Cardiac muscle cell (in vitro differentiated cells and primary cell): ENCODE data around the gene RARG. TPM values are rescaled to one million over a fixed set of nuclear protein-coding genes. Genes with fewer than 3 reads are reported as not detected.
A peak's percentile ranks its signal among the peaks of the same experiment; 100 is the strongest.

ENCODE experiments used
- DNase-seq, 2 donors: peaks; one replicate each; pipeline versions ENCODE4 v3.0.0 to v3.0.0-alpha.2; 2010 to 2017; ENCODE audit warnings: low read depth in 1 of 2, low spot score in 1 of 2
- H3K27ac ChIP-seq: fragments of 200-600 bp; sonication (generic); 2 replicates; pipeline ENCODE4 v1.5.1; 2016
- H3K27me3 ChIP-seq: fragments of 200-600 bp; sonication (generic); 2 replicates; pipeline ENCODE4 v1.6.0; 2016; ENCODE audit warnings: control low read depth
- H3K36me3 ChIP-seq: fragments of 200-600 bp; sonication (generic); 2 replicates; pipeline ENCODE4 v1.5.1; 2016; ENCODE audit warnings: control low read depth
- H3K4me1 ChIP-seq: fragments of 200-600 bp; sonication (generic); 2 replicates; pipeline ENCODE4 v1.8.1; 2017; ENCODE audit warnings: low read depth, mild to moderate bottlenecking, mixed run types
- H3K4me3 ChIP-seq: fragments of 200-600 bp; sonication (generic); 2 replicates; pipeline ENCODE4 v1.5.1; 2016; ENCODE audit warnings: mild to moderate bottlenecking
- H3K9me3 ChIP-seq: fragments of 200-600 bp; sonication (generic); 2 replicates; pipeline ENCODE4 v1.5.1; 2017; ENCODE audit warnings: low read depth, mild to moderate bottlenecking, control low read depth
- polyA plus RNA-seq: library from polyadenylated mRNA; unstranded; fragments of >200 nt; fragmentation: Nextera tagmentation; extraction: Ambion mirVana; gene quantifications from 2 replicates; pipeline ENCODE4 v1.2.1, GENCODE V29; 2016
- total RNA-seq: library from RNA; depleted of rRNA; stranded (reverse); fragments of >200 nt; gene quantifications from 2 replicates; pipeline ENCODE4 v1.2.3, GENCODE V29; 2016
- TF ChIP-seq, protein P1 (sequence below): IDR thresholded peaks from 2 replicates; pipeline ENCODE4 v1.5.1; 2012; ENCODE audit warnings: low read depth, mild to moderate bottlenecking, low read length

RARG gene
- total and polyA plus RNA-seq, 2 experiments from 2014 or later = 13.0 to 30.4 TPM

- H3K27me3 ChIP-seq = no peaks in the 10 kb centered on the region
- H3K9me3 ChIP-seq = no peaks in the 10 kb centered on the region
- TF ChIP-seq, protein P1, sequence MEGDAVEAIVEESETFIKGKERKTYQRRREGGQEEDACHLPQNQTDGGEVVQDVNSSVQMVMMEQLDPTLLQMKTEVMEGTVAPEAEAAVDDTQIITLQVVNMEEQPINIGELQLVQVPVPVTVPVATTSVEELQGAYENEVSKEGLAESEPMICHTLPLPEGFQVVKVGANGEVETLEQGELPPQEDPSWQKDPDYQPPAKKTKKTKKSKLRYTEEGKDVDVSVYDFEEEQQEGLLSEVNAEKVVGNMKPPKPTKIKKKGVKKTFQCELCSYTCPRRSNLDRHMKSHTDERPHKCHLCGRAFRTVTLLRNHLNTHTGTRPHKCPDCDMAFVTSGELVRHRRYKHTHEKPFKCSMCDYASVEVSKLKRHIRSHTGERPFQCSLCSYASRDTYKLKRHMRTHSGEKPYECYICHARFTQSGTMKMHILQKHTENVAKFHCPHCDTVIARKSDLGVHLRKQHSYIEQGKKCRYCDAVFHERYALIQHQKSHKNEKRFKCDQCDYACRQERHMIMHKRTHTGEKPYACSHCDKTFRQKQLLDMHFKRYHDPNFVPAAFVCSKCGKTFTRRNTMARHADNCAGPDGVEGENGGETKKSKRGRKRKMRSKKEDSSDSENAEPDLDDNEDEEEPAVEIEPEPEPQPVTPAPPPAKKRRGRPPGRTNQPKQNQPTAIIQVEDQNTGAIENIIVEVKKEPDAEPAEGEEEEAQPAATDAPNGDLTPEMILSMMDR = no peak
- H3K4me3 ChIP-seq = no peak overlapping the region
- no peak for DNase-seq
- no peaks in the 10 kb centered on the region for H3K36me3 ChIP-seq
- peaks cover 42% of the 10 kb centered on the region for H3K4me1 ChIP-seq
- H3K27ac ChIP-seq = no peak overlapping the region
Observed at GRCh38 chr12:53224897-53225634, 6.9 kb downstream of the RARG start.

- DNase-seq = peak in 1 of 2 donors; percentile 49
- H3K9me3 ChIP-seq = no peaks in the 10 kb centered on the region
- no peaks in the 10 kb centered on the region for H3K27me3 ChIP-seq
- no peaks in the 10 kb centered on the region for H3K36me3 ChIP-seq
- H3K4me3 ChIP-seq = no peak overlapping the region
- peak overlapping the region; percentile 93 for H3K27ac ChIP-seq
- peaks cover 42% of the 10 kb centered on the region for H3K4me1 ChIP-seq
- TF ChIP-seq, protein P1 = peak; percentile 28
Observed at GRCh38 chr12:53224061-53224896, 7.7 kb downstream of the RARG start.

DNA sequence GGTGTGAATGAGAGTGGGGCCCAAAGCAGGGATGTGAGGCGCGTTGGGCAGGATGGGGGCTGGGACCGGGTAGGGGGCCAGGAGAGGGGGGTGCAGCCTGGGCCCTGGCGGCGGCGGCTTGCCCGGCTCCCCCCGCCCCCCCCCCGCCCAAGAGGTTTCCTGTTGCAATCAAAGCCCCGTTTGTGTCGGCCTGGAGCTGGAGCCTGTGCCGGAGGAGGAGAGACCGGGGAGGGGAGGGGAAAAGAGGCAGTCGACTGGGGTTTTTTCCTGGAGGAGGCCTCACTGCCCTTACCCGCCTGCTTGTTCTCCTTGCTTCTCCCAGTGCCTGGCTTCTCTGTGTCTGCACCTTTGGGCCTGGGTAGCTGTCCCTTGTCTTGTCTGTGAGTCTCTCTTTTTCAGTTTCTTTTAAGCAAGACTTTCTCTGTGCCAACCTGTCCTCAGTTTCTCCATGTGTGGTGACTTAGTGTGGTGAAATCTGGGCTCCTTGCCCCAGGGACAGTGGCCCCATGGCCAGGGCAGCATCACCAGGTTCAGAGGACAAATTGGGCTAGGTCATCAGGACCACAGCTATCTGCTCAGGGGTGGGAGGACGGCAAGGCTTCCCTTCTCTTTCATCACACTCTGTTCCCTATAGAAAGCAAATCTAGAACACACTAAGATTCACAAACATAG, 8.5 kb downstream of the RARG start:
- Histone ChIP-seq H3K4me1 (peaks cover 49% of the 10 kb centered on the region), H3K9me3 (no peaks in the 10 kb centered on the region), H3K4me3 (no peak overlapping the region), H3K27ac (peak overlapping the region; percentile 93), H3K27me3 (no peaks in the 10 kb centered on the region), H3K36me3 (no peaks in the 10 kb centered on the region)
- peak in 1 of 2 donors; percentile 79 for DNase-seq
- TF ChIP-seq, protein P1 = no peak

DNA sequence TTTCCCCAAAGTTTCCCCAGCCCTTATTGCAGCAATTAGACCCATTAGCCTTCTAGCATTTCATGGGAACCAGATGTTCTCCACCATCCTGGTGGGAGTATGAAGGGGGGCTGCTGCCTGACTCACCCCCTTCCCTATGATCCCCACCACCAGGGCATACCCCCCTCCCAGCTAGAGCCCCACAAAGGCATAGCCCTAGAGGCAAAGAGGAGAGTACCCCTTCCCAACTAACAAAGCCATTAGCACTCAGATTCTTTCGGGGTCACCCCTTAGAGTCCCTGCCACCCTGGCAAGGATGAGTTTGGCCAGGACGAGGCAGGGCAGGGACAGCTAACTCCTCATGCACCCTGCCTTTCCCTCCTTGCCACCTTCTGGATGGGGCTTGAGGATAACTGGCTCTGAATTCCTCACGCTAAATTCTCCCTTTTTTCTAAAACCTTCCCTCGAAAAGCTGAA, 9.2 kb downstream of the RARG start:
- H3K27ac ChIP-seq = peak overlapping the region; percentile 93
- no peak for DNase-seq
- TF ChIP-seq, protein P1 = no peak
- no peaks in the 10 kb centered on the region for H3K27me3 ChIP-seq
- no peaks in the 10 kb centered on the region for H3K9me3 ChIP-seq
- no peak overlapping the region for H3K4me3 ChIP-seq
- H3K4me1 ChIP-seq = peaks cover 55% of the 10 kb centered on the region
- H3K36me3 ChIP-seq = no peaks in the 10 kb centered on the region

- DNase-seq = no peak
- peak overlapping the region; percentile 93 for H3K27ac ChIP-seq
- H3K4me1 ChIP-seq = peaks cover 55% of the 10 kb centered on the region
- H3K27me3 ChIP-seq = no peaks in the 10 kb centered on the region
- H3K36me3 ChIP-seq = no peaks in the 10 kb centered on the region
- H3K9me3 ChIP-seq = no peaks in the 10 kb centered on the region
- H3K4me3 ChIP-seq = peak overlapping the region; percentile 55
- TF ChIP-seq, protein P1 = no peak
Observed at GRCh38 chr12:53222170-53222721, 9.8 kb downstream of the RARG start.
